HS-5 (cell line): ENCODE results near the gene USP11.
A peak's percentile ranks its signal among the peaks of the same experiment; 100 is the strongest.

ENCODE experiments used
- DNase-seq: peaks from one replicate; pipeline ENCODE4 v3.0.0-alpha.2; 2012; ENCODE audit warnings: low read depth

Gene USP11

DNA sequence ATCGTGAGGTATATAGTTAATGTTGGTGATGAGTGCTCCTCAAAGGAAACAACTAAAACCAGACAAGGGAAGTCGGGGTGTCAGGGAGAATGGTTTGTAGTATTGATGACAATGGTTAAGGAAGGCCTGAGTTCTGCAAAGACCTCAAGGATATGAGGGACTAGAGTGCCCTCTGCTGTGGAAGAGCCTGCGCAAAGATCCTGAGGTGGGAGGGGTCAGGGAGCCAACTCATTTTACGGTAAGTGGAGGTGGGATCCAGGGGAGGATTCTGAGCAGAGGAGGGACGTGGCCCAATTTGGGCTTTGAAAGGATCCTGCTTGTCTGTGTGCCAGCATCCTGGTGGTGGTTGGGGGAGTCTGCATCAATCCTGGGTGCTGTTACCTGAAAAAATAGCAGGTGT is 27.8 kb upstream of the USP11 start:
- DNase-seq = no peak

DNA sequence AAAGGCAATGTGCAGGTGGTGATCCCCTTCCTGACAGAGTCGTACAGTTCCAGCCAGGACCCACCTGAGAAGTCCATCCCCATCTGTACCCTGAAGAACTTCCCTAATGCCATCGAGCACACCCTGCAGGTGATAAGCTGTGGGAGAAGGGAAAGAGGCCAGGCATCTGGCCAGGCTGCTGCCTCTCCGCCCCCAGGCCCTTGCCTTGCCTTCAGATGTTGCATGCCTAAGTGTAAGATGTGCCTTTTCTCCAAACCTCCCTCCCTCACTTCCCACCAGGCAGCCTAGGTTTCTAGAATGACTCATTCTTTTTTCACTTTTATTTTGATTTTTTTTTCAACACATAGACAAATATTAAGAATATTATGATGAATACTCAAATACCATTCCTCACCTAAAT is 26.5 kb upstream of the USP11 start:
- no peak for DNase-seq

DNA sequence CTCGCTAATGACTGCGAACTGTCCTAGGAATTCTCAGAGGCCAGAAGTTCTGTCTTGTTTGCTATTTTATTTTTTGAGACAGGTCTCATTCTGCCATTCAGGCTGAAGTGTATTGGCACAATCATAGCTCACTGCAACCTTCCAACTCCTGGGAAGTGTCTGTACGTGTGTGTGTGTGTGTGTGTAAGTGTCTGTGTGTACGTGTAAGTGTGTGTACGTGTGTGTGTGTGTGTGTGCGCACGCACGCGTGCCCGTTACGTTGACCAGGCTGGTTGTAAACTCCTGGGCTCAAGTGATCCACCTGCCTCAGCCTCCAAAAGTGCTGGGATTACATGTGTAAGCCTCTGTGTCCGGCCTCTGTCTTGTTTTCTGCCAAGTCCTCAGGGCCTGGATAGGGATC is 24.7 kb upstream of the USP11 start:
- DNase-seq = no peak

DNA sequence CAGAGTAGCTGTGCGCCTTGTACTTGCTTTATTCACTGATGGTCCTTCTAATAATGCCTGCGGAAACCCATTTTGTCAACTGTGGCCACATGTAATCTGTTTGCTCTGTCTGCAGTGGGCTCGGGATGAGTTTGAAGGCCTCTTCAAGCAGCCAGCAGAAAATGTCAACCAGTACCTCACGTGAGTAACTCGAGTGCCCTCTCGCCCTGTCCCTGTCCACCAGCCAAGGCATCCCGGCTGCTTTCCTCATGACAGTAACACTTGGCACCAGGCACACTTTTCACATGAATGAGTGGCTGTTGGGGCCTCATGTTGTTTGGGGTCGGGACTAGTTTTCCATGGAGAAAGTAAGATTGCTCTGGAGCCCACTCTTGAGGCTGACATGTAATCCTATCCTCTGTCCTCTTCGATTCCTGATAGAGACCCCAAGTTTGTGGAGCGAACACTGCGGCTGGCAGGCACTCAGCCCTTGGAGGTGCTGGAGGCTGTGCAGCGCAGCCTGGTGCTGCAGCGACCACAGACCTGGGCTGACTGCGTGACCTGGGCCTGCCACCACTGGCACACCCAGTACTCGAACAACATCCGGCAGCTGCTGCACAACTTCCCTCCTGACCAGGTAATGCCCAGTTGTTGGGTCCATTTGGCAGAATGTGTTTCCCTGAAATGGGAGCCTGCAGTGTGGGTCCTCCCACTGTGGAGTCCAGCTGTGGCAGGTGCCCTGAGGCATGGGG is 23.1 kb upstream of the USP11 start:
- DNase-seq = no peak

DNA sequence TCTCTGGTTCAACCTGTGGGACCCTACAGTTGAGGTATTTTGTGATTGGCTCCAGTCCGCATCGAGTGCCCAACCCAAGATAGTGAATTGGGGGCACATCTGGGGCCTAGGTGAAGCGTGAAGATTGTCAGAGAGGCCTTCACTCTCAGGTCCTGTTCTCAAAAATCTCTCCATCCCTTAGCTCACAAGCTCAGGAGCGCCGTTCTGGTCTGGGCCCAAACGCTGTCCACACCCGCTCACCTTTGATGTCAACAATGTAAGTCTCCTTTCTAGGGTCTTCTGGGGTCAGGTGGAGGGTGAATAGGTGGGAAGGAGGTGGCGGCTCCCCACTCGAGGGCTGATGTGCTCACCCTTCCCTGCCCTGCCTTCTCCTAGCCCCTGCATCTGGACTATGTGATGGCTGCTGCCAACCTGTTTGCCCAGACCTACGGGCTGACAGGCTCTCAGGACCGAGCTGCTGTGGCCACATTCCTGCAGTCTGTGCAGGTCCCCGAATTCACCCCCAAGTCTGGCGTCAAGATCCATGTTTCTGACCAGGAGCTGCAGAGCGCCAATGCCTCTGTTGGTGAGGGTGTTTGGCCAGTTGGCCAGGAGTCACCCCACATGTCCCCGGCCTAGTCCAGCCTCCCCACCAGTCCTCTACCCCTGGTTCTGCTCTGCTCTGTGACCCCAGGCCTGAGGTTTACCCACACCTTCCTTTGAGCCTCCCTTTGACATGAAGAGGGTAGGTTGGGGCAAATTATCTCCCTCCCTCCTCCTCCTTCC is 22.0 kb upstream of the USP11 start:
- DNase-seq = no peak

GRCh38 chrX:47212381-47213293 is 20.2 kb upstream of the USP11 start:
- no peak for DNase-seq

DNA sequence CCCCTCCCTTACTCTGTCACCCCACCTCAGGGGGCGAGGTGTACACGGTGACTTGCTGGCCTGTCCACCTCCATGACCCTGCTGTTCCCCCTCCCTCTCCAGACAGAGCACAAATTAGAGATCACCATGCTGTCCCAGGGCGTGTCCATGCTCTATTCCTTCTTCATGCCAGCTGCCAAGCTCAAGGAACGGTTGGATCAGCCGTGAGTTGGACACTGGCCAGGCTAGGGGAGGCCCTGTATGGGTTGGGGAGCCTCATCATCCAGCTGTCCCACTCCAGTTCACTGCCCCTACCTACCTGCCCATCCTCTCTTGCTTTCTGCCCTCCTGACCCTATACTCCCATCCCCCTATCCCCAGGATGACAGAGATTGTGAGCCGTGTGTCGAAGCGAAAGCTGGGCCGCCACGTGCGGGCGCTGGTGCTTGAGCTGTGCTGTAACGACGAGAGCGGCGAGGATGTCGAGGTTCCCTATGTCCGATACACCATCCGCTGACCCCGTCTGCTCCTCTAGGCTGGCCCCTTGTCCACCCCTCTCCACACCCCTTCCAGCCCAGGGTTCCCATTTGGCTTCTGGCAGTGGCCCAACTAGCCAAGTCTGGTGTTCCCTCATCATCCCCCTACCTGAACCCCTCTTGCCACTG is 18.3 kb upstream of the USP11 start:
- no peak for DNase-seq

- no peak for DNase-seq
These were observed 17.4 kb upstream of the USP11 start for GRCh38 chrX:47215291-47215900.

DNA sequence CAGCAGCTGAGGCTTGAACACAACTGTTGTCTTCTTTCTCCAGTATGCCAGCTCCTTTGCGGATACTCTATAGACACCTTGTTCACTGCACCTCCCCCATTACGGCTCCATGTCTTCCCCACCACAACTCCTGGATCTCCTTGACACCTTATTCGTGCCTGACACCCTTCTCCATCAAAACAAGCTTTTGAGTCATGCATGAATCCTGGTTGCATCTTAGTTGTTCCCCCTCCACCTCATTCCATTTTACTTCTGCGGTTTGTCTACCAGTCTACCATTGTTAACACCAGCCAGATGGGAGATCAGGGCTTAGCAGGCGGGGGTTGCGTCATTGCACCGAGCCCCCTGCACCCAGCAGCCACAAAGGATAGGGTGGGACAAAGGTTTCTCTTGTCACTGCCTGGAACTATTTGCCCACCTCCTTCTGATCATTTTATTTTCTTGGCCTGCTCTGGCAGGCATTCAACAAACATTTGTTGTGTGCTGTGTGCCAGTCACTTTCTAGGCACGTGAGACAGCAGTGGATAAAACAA is 16.4 kb upstream of the USP11 start:
- DNase-seq = no peak

- DNase-seq = peak; percentile 20
These were observed 15.5 kb upstream of the USP11 start for GRCh38 chrX:47217121-47217851.

DNA sequence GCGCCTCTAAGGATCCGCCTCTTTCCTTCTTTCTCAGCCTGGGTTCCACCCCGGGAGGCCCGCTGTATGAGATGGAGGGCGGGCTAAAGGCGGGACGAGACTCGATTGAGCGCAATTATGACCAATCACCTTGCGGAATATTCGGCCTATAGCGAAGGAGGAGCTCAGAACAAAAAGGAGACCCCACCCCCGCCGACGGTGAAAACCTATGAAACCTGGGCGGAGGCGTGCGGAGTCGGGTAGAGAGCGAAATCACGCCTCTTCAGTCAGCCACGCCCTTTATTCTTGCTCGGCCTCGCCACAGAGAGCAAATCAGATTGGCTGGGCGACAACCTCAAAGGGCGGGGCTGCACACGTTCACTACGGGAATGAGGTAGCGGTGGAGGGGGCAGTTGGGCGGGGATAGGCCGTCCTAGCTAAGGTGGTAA is 14.9 kb upstream of the USP11 start:
- peak; percentile 91 for DNase-seq

DNA sequence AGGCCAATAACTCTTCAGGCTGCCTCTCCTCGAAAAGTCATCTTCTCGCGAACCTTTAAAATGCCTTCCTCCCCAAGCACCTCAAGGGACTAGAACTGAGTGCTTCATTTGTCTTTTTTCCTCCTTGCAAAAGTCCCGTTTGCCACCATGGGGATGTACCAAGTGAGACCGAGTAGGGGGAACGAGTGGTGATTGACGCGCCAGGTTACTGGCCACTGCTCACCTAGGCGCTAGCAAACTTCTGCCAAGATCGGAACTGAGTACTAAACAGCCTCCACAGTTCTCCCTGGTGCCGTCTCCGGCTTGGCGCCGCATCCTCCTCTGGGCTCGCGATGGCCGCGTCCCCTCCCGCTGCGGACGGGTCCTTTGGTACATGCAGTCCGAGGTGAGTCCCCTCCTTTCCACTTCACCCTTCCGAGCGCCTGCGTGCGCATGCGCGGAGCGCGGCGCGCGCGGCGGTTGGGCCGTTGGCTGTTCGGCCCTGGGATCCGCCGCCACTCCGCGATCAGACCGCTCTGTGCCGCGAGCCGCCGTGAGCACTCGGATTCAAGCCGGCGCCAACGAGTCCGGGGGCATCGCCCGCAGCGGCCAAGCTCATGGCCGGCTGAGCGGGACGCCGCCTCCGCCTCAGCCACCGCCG is 14.4 kb upstream of the USP11 start, which contains the start of gene CDK16:
Gene CDK16, plus strand, starts transcription at position 402 of the 640 bp plus-strand sequence. CDS start 4,877 bp downstream, outside the sequence.
- DNase-seq = peak; percentile 73

DNA sequence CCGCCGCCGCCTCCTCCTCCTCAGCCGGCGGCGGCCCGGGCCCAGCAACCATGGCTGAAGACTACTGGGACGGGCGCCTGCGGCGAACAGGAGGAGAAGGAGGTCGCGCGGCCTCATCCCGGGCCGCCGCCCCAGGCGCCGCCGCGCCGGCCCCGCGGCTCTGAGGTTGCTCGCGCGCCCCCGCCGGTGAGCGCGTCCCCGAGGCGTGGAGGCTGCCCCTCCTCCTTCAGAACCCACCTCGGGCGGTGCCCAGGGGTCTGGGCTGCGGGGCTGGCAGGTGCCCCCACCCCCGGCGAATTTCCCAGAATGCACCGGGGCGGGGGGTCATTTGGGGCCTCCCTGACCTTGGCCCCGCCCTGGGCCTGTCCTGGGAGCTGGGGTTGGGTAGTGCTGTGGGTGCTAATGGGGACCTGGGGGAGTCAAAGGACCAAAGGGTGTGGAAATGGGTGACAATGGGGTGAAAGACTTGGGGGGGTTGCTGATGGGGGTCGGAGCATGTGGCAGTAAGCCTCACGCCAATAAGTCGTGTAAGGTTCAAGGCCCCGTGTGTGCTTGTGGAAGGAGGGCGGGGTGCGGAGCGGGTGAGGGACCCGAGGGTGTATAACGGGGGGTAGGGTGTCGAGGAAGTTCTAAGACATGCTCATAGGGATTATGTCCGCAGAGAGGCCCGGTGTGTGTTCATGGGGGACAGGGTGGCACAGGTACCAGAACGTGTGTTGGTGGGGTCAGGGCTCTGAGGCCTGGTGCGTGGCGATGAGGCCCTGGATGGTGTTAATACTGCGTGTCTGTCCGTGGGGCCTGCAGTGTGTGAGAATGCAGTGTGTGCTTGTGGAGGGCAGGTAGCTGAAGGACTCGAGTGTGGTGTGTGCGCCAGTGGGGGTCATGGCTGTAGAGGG is 13.6 kb upstream of the USP11 start:
- DNase-seq = no peak

DNA sequence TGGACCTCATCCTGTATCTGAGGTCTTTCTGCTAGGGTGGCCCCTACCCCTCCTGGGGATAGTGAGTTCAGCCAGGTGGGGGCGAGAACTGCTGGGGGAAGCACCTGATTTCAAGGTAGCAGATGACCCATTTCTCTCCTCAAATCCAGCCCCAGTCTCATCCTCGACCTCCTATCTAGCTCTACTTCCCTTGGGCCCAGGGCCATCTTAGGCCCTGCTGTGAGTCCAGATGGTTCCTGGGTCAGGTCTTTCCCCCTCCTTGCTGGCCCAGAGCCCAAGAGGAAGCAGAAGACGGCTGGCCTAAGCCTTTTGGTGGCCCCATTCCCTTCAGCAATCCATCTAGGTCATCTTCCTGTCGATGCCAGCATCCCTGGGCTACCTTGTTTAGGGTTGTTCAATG is 11.1 kb upstream of the USP11 start:
- no peak for DNase-seq

DNA sequence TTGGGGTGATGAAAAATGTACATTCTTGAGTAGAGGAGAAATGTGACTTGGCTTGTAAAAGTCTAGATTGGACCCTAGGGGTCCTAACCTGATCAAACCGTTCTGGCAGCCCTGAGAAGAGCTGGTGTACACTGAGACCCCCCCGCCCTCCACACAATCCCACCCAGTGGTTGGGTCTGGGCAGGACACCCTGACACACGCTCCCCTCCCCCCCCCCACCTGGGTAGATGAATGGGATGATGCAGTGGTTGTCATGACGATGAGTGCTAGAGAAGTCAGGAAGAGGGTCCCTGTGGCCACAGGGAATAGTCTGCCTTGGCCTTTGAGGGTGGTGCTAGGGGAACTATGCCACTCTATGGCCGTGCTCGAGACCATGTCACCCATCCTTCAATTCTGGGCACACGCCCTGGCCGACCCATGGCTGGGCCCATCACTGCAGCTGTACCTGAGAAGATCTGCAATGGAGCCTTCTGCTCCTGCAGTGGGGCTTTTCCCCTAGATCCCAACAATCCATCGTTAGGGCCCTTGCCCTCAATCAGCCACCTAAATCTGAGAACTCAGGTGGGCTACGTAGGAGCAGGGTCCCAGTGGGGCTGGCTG is 10.0 kb upstream of the USP11 start:
- no peak for DNase-seq

- DNase-seq = no peak
These were observed 9.1 kb upstream of the USP11 start for GRCh38 chrX:47223476-47224250.

DNA sequence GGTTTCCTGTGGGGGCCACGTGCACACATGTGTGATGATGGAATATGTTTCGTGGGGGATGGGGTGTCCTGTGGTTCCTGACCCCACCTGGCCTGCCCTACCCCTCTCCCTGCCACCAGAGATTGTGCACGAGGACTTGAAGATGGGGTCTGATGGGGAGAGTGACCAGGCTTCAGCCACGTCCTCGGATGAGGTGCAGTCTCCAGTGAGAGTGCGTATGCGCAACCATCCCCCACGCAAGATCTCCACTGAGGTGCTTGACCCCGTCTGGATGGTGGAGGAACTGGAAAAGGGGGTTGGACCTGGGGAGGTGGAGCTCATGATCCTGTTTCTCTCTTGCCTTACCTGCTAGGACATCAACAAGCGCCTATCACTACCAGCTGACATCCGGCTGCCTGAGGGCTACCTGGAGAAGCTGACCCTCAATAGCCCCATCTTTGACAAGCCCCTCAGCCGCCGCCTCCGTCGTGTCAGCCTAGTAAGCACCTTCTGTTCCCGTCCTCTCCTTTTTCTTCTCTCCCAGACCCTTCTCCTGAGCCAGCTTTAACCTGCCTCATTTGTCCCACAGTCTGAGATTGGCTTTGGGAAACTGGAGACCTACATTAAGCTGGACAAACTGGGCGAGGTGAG is 8.4 kb upstream of the USP11 start:
- DNase-seq = no peak
